ENCODE data around the gene PARG.
"Not testable (repeated sequence)": the region's sequence is repeated elsewhere in the genome, so short reads cannot be mapped to it uniquely, and the experiment has no call there.

The PARG gene

DNA sequence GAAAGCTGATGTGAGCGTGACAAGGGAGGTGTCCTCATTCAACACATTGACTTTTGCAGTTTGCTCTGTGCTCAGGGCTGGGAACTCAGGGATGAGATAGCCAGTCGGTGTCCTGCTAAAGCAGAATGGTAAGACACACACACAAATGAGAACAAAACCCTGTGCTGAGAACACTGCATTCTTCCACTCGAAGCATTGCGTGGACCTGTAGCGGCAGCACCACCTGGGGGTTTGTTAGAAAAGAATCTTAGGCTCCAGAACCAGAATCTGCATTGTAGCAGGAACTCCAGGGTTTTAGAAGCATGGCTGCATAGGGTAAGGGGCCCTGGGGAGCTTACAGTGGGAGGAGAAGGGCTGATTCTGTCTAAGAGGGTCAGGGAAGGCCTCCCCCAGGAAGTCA is 158.2 kb downstream of the PARG start:
- TF ChIP-seq, protein P1, sequence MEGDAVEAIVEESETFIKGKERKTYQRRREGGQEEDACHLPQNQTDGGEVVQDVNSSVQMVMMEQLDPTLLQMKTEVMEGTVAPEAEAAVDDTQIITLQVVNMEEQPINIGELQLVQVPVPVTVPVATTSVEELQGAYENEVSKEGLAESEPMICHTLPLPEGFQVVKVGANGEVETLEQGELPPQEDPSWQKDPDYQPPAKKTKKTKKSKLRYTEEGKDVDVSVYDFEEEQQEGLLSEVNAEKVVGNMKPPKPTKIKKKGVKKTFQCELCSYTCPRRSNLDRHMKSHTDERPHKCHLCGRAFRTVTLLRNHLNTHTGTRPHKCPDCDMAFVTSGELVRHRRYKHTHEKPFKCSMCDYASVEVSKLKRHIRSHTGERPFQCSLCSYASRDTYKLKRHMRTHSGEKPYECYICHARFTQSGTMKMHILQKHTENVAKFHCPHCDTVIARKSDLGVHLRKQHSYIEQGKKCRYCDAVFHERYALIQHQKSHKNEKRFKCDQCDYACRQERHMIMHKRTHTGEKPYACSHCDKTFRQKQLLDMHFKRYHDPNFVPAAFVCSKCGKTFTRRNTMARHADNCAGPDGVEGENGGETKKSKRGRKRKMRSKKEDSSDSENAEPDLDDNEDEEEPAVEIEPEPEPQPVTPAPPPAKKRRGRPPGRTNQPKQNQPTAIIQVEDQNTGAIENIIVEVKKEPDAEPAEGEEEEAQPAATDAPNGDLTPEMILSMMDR (IDR thresholded peaks at IDR 0.05; ENCODE audit: low read depth, low read length), result no peak
- H3K4me3 ChIP-seq (ENCODE audit: low read depth, low read length), result no peak overlapping the region
- no peak for DNase-seq (ENCODE audit: low read depth, low spot score)
- in situ Hi-C loops (cut with HindIII; ENCODE audit: low sequenced_read_pairs), result no loop called here

DNA sequence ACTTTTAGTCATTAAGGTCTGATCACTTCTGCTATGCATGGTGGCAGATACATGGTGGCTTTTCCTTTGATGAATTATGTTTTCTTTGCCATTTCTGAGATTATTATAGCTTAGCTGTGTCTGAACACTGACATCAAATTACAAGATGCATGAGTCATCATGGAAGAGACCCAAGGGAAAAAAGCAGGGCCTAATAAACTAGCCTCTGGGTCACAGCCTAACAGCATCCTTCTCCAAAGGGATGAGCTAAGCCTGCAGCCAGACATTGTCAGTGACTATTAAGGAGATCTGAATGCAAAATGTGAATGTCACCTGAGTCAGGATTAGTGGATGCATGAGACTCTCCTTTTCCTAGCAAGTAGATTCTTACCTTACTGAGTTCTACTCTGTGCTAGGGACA is 160.6 kb downstream of the PARG start:
- TF ChIP-seq, protein P1 (IDR thresholded peaks at IDR 0.05; ENCODE audit: low read depth, low read length), result no peak
- in situ Hi-C loops (cut with HindIII; ENCODE audit: low sequenced_read_pairs), result no loop called here
- DNase-seq (ENCODE audit: low read depth, low spot score), result peak; percentile 15
- H3K4me3 ChIP-seq (ENCODE audit: low read depth, low read length), result no peak overlapping the region

DNA sequence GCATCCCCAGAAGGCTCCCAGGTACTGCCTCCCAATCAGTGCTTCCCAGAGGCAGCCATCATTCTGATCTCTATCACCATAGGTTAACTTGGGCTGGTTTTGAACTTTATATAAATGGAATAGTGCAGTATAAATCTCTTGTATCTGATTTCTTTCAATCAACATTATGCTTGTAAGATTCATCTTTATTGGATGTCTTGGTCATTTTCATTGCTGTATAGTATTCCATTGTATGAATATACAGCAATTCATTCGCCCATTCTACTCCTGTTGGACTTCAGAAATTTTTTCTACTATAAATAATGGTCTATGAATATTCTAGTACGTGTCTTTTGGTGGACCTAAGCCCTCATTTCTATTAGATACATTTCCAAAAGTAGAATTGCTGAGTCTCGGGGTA is 163.6 kb downstream of the PARG start:
- H3K4me3 ChIP-seq (ENCODE audit: low read depth, low read length), result no peak overlapping the region
- TF ChIP-seq, protein P1 (IDR thresholded peaks at IDR 0.05; ENCODE audit: low read depth, low read length), result no peak
- no peak for DNase-seq (ENCODE audit: low read depth, low spot score)
- in situ Hi-C loops (cut with HindIII; ENCODE audit: low sequenced_read_pairs), result no loop called here

DNA sequence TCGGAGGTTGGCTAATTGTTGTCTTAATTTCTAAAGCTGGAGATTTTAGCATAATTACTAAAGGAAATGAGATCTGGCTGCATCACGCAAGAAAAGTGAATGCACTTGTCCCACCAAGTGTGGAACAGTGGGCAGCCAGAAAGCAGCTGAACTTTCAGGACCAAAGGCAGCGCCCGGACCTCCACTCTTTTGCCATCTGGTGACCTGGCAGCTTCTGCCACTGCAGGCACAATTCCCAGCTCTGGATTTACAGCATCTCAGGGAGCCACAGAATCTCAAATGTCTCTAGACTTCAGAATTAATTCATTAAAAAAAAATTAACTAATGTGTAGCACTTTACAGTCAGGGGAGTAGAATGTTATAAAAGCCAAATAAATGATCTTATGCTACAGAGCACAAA is 165.0 kb downstream of the PARG start:
- TF ChIP-seq, protein P1 (IDR thresholded peaks at IDR 0.05; ENCODE audit: low read depth, low read length), result no peak
- in situ Hi-C loops (cut with HindIII; ENCODE audit: low sequenced_read_pairs), result no loop called here

DNA sequence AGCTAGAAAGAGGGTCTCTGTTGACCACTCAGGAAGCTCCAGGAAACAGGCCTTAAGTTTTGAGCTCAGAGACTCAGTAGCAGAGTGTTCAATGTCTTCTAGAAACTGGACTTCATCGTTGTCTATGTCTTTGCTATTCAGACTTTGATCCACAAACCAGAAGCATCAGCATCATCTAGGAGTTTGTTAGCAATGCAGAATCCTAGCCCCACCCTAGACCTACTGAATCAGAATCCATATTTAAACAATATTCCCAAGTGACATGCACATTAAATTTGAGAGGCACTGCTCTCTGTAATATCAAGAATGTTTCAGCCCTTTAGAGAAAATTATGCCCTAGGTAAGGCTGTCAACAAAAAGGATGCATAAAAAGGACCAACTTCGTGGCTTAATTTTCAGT is 166.8 kb downstream of the PARG start:
- TF ChIP-seq, protein P1 (IDR thresholded peaks at IDR 0.05; ENCODE audit: low read depth, low read length), result no peak
- no peak for DNase-seq (ENCODE audit: low read depth, low spot score)
- in situ Hi-C loops (cut with HindIII; ENCODE audit: low sequenced_read_pairs), result no loop called here
- H3K4me3 ChIP-seq (ENCODE audit: low read depth, low read length), result no peak overlapping the region

More for the DNA sequence above, 165.0 kb downstream of the PARG start:
- H3K4me3 ChIP-seq (ENCODE audit: low read depth, low read length), result no peak overlapping the region
- DNase-seq (ENCODE audit: low read depth, low spot score), result no peak

DNA sequence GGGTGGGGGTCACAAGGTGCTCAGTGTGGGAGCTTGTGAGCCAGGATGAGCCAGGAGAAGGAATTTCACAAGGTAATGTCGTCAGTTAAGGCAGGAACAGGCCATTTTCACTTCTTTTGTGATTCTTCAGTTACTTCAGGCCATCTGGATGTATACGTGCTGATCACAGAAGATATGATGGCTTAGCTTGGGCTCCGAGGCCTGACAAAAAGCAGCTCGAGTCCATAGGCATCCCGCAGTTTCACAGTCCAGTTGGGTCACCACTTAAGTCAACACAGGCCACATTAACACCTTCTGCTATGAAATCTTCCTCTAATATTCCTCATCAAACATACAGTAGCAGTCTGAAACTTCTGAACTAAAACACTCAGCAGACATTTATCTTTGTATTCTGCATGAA is 168.9 kb downstream of the PARG start:
- in situ Hi-C loops (cut with HindIII; ENCODE audit: low sequenced_read_pairs); DNase-seq (ENCODE audit: low read depth, low spot score): not testable (repeated sequence)

DNA sequence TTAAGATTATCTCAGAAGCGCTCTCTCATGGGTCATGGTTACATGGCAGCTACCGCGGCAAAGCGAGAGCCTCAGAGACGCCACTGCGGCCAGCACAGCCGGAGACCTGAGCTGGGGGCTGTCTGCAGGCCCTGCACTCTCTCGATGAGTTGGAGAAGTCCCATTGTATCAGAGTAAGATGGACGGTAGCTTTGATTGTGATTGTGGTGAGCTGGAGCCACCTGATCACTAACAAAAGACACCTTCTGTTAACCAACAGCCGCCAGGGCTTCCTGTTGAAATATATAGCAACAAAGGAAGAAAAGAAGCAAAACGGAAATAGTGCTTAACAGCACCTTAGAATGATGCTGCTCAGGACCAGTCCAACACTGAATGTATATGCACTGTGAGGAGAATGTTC is 170.8 kb downstream of the PARG start:
- DNase-seq (ENCODE audit: low read depth, low spot score); H3K4me3 ChIP-seq (ENCODE audit: low read depth, low read length); in situ Hi-C loops (cut with HindIII; ENCODE audit: low sequenced_read_pairs): not testable (repeated sequence)

More for the DNA sequence above, 168.9 kb downstream of the PARG start:
- H3K4me3 ChIP-seq (ENCODE audit: low read depth, low read length), result not testable (repeated sequence)

DNA sequence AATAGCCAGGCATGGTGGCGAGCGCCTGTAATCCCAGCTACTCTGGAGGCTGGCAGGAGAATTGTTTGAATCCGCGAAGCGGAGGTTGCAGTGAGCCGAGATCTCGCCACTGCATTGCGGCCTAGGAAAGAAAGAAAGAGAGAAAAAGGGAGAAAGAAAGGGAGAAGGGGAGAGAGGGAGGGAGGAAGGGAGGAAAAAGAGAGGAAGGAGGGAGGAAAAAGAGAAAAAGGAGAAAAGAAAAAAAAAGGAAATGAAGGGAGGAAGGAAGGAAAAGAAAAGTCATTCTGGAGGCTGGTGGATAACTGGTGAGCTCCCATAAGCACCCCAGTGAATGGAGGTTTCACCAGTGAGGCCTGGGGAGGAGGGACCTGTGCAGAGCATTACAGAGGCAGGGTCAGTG is 172.1 kb downstream of the PARG start:
- H3K4me3 ChIP-seq (ENCODE audit: low read depth, low read length), result no peak overlapping the region
- DNase-seq (ENCODE audit: low read depth, low spot score), result no peak
- in situ Hi-C loops (cut with HindIII; ENCODE audit: low sequenced_read_pairs), result no loop called here
- TF ChIP-seq, protein P1 (IDR thresholded peaks at IDR 0.05; ENCODE audit: low read depth, low read length), result no peak
